Hematopoietic multipotent progenitor cell (in vitro differentiated cells): ENCODE results near the gene RAD1. TPM values are rescaled to one million over a fixed set of nuclear protein-coding genes. Genes with fewer than 3 reads are reported as not detected.

Experiments used
- DNase-seq, 3 donors: peaks; one replicate each; pipeline ENCODE4 v3.0.0-alpha.2; 2011 to 2015; ENCODE audit warnings: low read depth in 2 of 3, low spot score in 2 of 3
- total RNA-seq: library from RNA; depleted of rRNA; stranded (reverse); fragments of >200 nt; gene quantifications from one replicate; pipeline ENCODE4 v1.2.3, GENCODE V29; 2012

The RAD1 gene
- total RNA-seq, 1 donor = 11.6 TPM

DNA sequence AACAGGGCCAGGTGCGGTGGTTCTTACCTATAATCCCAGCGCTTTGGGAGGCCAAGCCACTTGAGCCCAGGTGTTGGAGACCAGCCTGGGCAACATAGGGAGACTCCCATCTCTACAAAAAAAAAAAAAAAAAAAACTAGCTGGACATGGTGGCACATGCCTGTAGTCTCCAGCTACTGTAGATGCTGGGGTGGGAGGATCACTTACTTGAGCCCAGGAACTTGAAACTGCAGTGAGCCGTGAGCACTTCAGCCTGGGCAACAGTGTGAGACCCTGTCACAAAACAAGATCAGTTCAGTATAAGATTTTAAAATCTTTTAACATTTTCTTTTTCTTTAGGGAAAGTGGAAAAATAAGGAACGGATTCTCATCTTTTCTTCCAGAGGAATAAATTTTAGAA is 2.7 kb upstream of the RAD1 start:
- no peak for DNase-seq

DNA sequence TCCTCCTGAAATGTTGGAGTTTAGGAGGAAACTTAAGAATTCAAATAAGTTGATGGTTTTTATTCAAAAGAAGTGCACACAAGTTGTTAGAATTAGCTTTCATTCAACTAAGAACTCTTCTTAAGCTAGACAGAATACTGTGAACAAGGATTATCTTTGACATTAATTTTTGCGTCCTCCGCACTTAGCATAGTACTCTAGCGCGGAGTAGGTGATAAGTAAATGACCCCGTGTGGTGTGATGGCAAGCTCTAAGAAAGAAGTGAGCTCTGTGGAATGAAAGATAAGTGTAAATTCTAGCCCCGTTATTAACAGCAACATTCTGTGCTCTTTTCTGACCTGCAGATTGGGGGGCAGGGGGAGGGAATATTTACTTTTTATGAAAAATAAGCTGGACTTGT is 1.2 kb upstream of the RAD1 start:
- no peak for DNase-seq

- no peak for DNase-seq
Observed at GRCh38 chr5:34915856-34916192, 520 bp upstream of the RAD1 start.

GRCh38 chr5:34914671-34915138 is 599 bp downstream of the RAD1 start:
- peak in 1 of 3 donors; percentile 5 for DNase-seq

DNA sequence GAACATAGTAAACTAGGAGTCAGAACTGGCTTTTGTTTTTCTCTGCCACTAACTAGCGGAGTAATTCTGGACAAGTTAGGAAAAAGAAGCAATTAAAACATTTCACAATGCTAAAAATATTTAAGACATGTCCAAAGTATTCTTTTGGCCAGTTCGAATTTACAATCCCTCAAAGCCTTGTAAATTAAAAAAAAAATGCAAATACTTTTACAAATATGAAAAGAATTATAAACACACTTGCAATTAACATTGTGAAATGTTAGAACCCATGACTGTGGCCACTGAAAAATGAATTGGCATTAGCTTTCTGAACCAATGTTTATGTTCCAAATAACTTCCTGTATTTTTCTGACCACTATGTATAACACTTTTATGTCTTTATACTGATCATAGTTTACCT is 2.2 kb downstream of the RAD1 start:
- no peak for DNase-seq

GRCh38 chr5:34905564-34905963 is 9.7 kb downstream of the RAD1 start:
- no peak for DNase-seq

GRCh38 chr5:34903260-34903659 is 12.0 kb downstream of the RAD1 start:
- DNase-seq = peak in 2 of 3 donors; percentile 6 to 40

GRCh38 chr5:34900652-34901051 is 14.7 kb downstream of the RAD1 start:
- DNase-seq = no peak

GRCh38 chr5:34899066-34899465 is 16.2 kb downstream of the RAD1 start:
- no peak for DNase-seq

- peak; percentile 23 to 79 (median 62) for DNase-seq
Observed at GRCh38 chr5:34898258-34898895, 16.9 kb downstream of the RAD1 start.

GRCh38 chr5:34897646-34898045 is 17.7 kb downstream of the RAD1 start:
- no peak for DNase-seq

GRCh38 chr5:34895641-34896419 is 19.5 kb downstream of the RAD1 start:
- DNase-seq = no peak

- DNase-seq = no peak
Observed at GRCh38 chr5:34894716-34895115, 20.6 kb downstream of the RAD1 start.

GRCh38 chr5:34892414-34892813 is 22.9 kb downstream of the RAD1 start:
- DNase-seq = no peak

- DNase-seq = no peak
Observed at GRCh38 chr5:34891981-34892380, 23.3 kb downstream of the RAD1 start.

DNA sequence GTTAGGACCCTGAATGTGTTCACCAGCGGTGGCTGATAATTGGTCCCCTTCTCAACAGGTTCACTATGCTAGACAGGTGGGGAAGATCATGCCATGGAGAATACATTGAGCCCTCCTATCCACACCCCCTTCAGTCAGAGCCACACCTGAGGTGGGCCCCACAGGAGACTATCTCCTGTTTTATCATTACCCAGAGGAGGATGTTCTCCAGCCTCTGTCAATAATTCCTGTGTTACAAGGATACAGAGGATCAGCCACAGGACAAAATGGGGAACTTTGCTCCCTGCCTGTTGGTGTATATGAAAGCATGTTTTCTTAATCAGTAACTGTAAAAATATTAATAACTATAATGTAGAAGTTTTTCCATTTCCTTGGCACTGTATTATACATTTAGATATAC is 25.9 kb downstream of the RAD1 start:
- DNase-seq = no peak

GRCh38 chr5:34886392-34887119 is 28.7 kb downstream of the RAD1 start:
- no peak for DNase-seq

DNA sequence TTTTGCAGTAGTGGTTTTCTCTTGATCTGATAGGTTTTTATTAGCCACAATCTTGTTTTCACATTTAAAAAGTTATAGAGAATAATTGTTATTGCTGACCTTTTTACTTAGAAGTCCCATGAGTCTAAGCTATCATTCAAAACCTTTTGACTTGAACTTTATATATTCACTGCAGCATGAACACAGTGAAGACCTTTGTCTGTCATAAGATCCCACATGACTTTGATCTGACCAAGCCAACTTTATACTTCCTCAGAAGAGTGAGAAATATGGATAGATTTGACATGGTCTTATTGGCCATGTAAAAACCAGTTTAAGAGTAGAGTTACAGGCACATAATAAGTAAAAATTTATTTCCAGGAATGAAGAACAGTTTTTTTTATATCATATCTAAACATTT is 34.1 kb downstream of the RAD1 start:
- no peak for DNase-seq

DNA sequence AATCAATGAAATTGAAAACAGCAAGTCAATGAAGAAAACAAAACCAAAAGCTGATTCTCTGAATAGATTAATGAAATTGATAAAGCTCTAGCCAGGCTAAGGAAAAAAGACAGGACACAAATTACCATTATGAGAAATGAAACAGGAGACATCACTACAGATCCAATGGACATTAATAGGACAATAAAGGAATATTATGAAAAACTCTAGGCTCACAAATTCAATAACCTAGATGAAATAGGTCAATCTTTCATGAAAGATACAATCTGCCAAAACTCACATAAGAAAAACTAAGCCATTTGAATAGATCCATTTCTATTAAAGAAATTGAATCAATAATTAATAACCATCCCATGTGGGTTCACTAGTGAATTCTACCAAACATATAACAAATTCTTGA is 39.0 kb downstream of the RAD1 start:
- DNase-seq = no peak

GRCh38 chr5:34870382-34870781 is 44.9 kb downstream of the RAD1 start:
- DNase-seq = no peak

- no peak for DNase-seq
Observed at GRCh38 chr5:34869256-34869655, 46.0 kb downstream of the RAD1 start.

- DNase-seq = no peak
Observed at GRCh38 chr5:34868791-34869190, 46.5 kb downstream of the RAD1 start.
